NCI-H226 (cell line): ENCODE data around the gene TTLL10.

Experiments used
- DNase-seq: peaks from one replicate; pipeline ENCODE4 v3.0.0-alpha.2; 2015

TTLL10 gene

GRCh38 chr1:1206966-1207531, 33.4 kb downstream of the TTLL10 start:
- DNase-seq = no peak

GRCh38 chr1:1207571-1207892, 33.9 kb downstream of the TTLL10 start:
- DNase-seq = no peak

- DNase-seq = no peak
Observed at GRCh38 chr1:1208713-1209433, 35.2 kb downstream of the TTLL10 start.

- no peak for DNase-seq
Observed at GRCh38 chr1:1210726-1211540, 37.3 kb downstream of the TTLL10 start.

- no peak for DNase-seq
Observed at GRCh38 chr1:1211541-1212441, 38.1 kb downstream of the TTLL10 start.

- no peak for DNase-seq
Observed at GRCh38 chr1:1212780-1213344, 39.2 kb downstream of the TTLL10 start.

GRCh38 chr1:1213345-1214265, 39.9 kb downstream of the TTLL10 start, which contains the start of gene TNFRSF4:
Gene TNFRSF4 (minus strand): TSS chr1:1214153. CDS start chr1:1214127, 26 bp downstream.
- DNase-seq = no peak

GRCh38 chr1:1215080-1215676, 41.5 kb downstream of the TTLL10 start:
- no peak for DNase-seq

- DNase-seq = no peak
Observed at GRCh38 chr1:1215881-1216605, 42.4 kb downstream of the TTLL10 start.

GRCh38 chr1:1216770-1217620, 43.3 kb downstream of the TTLL10 start:
- DNase-seq = no peak

GRCh38 chr1:1217621-1218523, 44.2 kb downstream of the TTLL10 start:
- peak; percentile 30 for DNase-seq

- no peak for DNase-seq
Observed at GRCh38 chr1:1218524-1219200, 45.0 kb downstream of the TTLL10 start.

GRCh38 chr1:1219341-1219740, 45.7 kb downstream of the TTLL10 start:
- DNase-seq = no peak

GRCh38 chr1:1220197-1220596, 46.5 kb downstream of the TTLL10 start:
- no peak for DNase-seq

- no peak for DNase-seq
Observed at GRCh38 chr1:1221887-1222574, 48.4 kb downstream of the TTLL10 start.

- DNase-seq = no peak
Observed at GRCh38 chr1:1222575-1223225, 49.0 kb downstream of the TTLL10 start.
